ENCODE measurements around the gene MRM3. TPM values are rescaled to one million over a fixed set of nuclear protein-coding genes. Genes with fewer than 3 reads are reported as not detected.
"Not testable (repeated sequence)": the region's sequence is repeated elsewhere in the genome, so short reads cannot be mapped to it uniquely, and the experiment has no call there.

The MRM3 gene
- total RNA-seq, 1 donor from 2014 or later, result 21.2 TPM

DNA sequence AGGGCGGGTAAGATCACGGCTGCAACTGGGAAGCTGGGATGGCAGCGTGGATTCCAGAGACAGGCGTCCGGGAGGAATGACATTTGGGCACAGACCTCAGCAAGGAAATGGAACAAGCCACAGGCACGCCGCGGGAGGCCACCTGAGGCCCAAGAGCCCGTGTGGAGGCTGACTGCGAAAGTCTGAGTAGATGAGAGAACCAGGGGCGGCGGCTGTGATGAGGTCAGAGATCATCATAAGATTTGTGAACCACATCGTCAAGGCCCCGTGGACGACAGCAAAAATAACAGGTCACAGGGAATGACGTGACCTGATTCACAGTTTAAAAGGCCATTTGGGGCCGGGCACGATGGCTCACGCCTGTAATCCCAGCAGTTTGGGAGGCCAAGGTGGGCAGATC, 48.2 kb downstream of the MRM3 start:
- no peak for TF ChIP-seq CTCF (conservative IDR thresholded peaks at IDR 0.05)
- H3K27me3 Mint-ChIP-seq (ENCODE audit: low read depth), result no peaks in the 10 kb centered on the region
- peaks cover 13% of the 10 kb centered on the region for H3K4me1 Mint-ChIP-seq
- peaks cover 6% of the 10 kb centered on the region for H3K9me3 Mint-ChIP-seq
- DNase-seq (ENCODE audit: low read depth, low spot score), result no peak
- H3K27ac Mint-ChIP-seq (ENCODE audit: unreplicated experiment), result no peak overlapping the region
- H3K36me3 Mint-ChIP-seq (ENCODE audit: low read depth), result peaks cover 15% of the 10 kb centered on the region
- H3K4me3 Mint-ChIP-seq, result no peak overlapping the region

DNA sequence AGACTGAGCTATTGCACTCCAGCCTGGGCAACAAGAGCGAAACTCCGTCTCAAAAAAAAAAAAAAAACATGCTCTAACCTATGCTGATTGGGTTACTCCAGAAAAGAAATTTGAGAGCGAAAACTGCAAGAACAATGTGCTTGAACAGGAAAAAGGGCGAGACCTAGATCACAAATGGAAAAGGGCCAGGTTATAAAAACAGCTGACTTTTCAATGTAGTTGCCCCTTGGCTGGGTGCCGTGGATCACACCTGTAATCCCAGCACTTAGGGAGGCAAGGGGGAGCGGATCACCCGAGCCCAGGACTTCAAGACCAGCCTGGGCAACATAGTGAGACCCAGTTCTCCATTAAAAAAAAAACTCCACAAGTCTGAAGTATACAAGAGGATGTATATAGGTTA, 48.8 kb downstream of the MRM3 start:
- Mint-ChIP-seq H3K27me3 (ENCODE audit: low read depth) (no peaks in the 10 kb centered on the region), H3K27ac (ENCODE audit: unreplicated experiment) (no peak overlapping the region), H3K36me3 (ENCODE audit: low read depth) (peaks cover 15% of the 10 kb centered on the region), H3K4me3 (no peak overlapping the region), H3K4me1 (peaks cover 14% of the 10 kb centered on the region), H3K9me3 (peaks cover 6% of the 10 kb centered on the region)
- no peak for DNase-seq (ENCODE audit: low read depth, low spot score)
- no peak for TF ChIP-seq CTCF (conservative IDR thresholded peaks at IDR 0.05)

GRCh38 chr17:834136-834535, 52.0 kb downstream of the MRM3 start:
- H3K9me3 Mint-ChIP-seq, result peaks cover 6% of the 10 kb centered on the region
- H3K4me3 Mint-ChIP-seq, result no peak overlapping the region
- H3K4me1 Mint-ChIP-seq, result peaks cover 28% of the 10 kb centered on the region
- TF ChIP-seq CTCF (conservative IDR thresholded peaks at IDR 0.05), result no peak
- no peak overlapping the region for H3K27ac Mint-ChIP-seq (ENCODE audit: unreplicated experiment)
- peaks cover 21% of the 10 kb centered on the region for H3K36me3 Mint-ChIP-seq (ENCODE audit: low read depth)
- no peaks in the 10 kb centered on the region for H3K27me3 Mint-ChIP-seq (ENCODE audit: low read depth)
- no peak for DNase-seq (ENCODE audit: low read depth, low spot score)

- H3K4me3 Mint-ChIP-seq, result no peak overlapping the region
Observed at GRCh38 chr17:835263-835662, 53.1 kb downstream of the MRM3 start.

GRCh38 chr17:835721-836120, 53.6 kb downstream of the MRM3 start:
- not testable (repeated sequence) for H3K4me3 Mint-ChIP-seq; H3K27me3 Mint-ChIP-seq (ENCODE audit: low read depth); H3K9me3 Mint-ChIP-seq; DNase-seq (ENCODE audit: low read depth, low spot score); H3K27ac Mint-ChIP-seq (ENCODE audit: unreplicated experiment)
- Mint-ChIP-seq H3K4me1 (peaks cover 23% of the 10 kb centered on the region), H3K36me3 (ENCODE audit: low read depth) (peaks cover 16% of the 10 kb centered on the region)

More at GRCh38 chr17:835263-835662, 53.1 kb downstream of the MRM3 start:
- TF ChIP-seq CTCF (conservative IDR thresholded peaks at IDR 0.05), result no peak
- Mint-ChIP-seq H3K9me3 (peaks cover 6% of the 10 kb centered on the region), H3K27ac (ENCODE audit: unreplicated experiment) (peak overlapping the region; percentile 40), H3K4me1 (peaks cover 24% of the 10 kb centered on the region), H3K36me3 (ENCODE audit: low read depth) (peaks cover 17% of the 10 kb centered on the region), H3K27me3 (ENCODE audit: low read depth) (no peaks in the 10 kb centered on the region)
- DNase-seq (ENCODE audit: low read depth, low spot score), result no peak

DNA sequence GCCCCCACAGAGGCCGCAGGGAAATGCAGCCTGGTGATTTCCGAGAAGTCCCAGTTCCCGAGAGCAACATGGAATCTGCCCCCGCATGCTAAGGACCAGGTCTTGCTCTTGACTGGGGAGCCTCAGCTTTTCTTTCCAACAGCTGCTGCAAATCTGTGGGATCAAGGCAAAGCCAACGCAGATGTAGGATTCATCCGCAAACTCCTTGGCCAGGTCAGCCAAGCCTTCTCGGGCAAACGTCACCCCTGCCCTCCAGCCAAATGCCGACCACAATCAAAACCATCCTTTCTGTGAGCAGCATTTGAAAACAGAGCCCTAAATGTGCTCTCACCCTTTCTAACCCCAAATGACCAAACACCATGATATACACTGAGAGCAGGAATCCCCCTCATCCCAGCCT, 54.0 kb downstream of the MRM3 start:
- no peak for TF ChIP-seq CTCF (conservative IDR thresholded peaks at IDR 0.05)
- no peaks in the 10 kb centered on the region for H3K27me3 Mint-ChIP-seq (ENCODE audit: low read depth)
- peaks cover 6% of the 10 kb centered on the region for H3K9me3 Mint-ChIP-seq
- peaks cover 14% of the 10 kb centered on the region for H3K36me3 Mint-ChIP-seq (ENCODE audit: low read depth)
- H3K4me1 Mint-ChIP-seq, result peaks cover 23% of the 10 kb centered on the region
- no peak overlapping the region for H3K27ac Mint-ChIP-seq (ENCODE audit: unreplicated experiment)
- peak overlapping the region; percentile 49 for H3K4me3 Mint-ChIP-seq
- DNase-seq (ENCODE audit: low read depth, low spot score), result no peak
